ENCODE measurements around the gene AFF2.

DNA sequence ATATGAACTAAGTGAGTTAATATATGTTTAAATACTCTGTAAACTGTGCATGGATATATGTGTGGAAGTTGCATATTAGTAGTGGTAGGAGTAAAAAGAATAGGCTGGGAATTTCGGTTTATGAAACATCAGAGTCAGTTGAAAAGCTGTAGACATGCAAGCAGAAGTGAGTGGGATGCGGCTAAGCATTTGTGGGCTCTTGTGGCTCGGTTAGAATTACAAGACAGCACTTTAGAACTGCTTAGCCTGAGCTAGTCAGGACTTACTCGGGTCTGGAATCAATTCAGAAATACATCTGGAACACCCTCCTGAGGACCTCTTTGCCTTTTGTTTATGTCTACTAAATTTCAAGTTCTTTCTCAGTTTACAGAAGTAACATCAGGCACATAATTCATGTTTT, 93.6 kb downstream of the AFF2 start:
- TF ChIP-seq CTCF (IDR thresholded peaks at IDR 0.05 in 4 of 5, conservative IDR thresholded peaks at IDR 0.05 in 1 of 5) (no peak), POLR2A (IDR thresholded peaks at IDR 0.05) (no peak)
